Measurements from ENCODE around the gene SEMA4C. TPM values are rescaled to one million over a fixed set of nuclear protein-coding genes. Genes with fewer than 3 reads are reported as not detected.

Gene SEMA4C
- polyA plus RNA-seq, 1 donor (not counting 4 experiments of a cell fraction or from before 2014, with no cell fraction given), result 7.5 TPM

GRCh38 chr2:96868555-96869280 is 1.2 kb downstream of the SEMA4C start:
- Histone ChIP-seq H3K27me3 (ENCODE audit: control insufficient read depth, extremely low read depth, insufficient read depth, low read length) (no peaks in the 10 kb centered on the region), H3K4me2 (ENCODE audit: control insufficient read depth, extremely low read depth, insufficient read depth, low read depth, low read length) (peak overlapping the region; percentile 93), H2AFZ (ENCODE audit: control insufficient read depth, low read length) (peak overlapping the region; percentile 65), H3K27ac (ENCODE audit: control insufficient read depth, insufficient read depth, low read length) (peak overlapping the region; percentile 61), H4K20me1 (ENCODE audit: control insufficient read depth, extremely low read depth, insufficient read depth, low read length) (no peaks in the 10 kb centered on the region), H3K4me1 (ENCODE audit: control insufficient read depth, extremely low read depth, insufficient read depth, low read length) (peaks cover 31% of the 10 kb centered on the region), H3K36me3 (ENCODE audit: control insufficient read depth in 2 of 2, extremely low read depth in 1 of 2, insufficient read depth in 2 of 2, low read length in 2 of 2) (peaks cover 21 to 27% of the 10 kb centered on the region in 2 experiments), H3K9ac (ENCODE audit: control insufficient read depth, extremely low read depth, insufficient read depth, low read length) (peak overlapping the region; percentile 60), H3K4me3 (ENCODE audit: control insufficient read depth in 2 of 3, extremely low read depth in 1 of 3, insufficient read depth in 2 of 3, low read depth in 1 of 3, low read length in 3 of 3) (peak overlapping the region; percentile 75 to 90 (median 80)), H3K9me1 (ENCODE audit: control insufficient read depth, extremely low read depth, insufficient read depth, low read length) (no peaks in the 10 kb centered on the region), H3K9me3 (ENCODE audit: control insufficient read depth, low read depth, low read length) (no peaks in the 10 kb centered on the region), H3K79me2 (ENCODE audit: control insufficient read depth, insufficient read depth, low read length) (peaks cover 9% of the 10 kb centered on the region)
- no peak for FAIRE-seq
- dilution Hi-C loops (cut with MboI; ENCODE audit: extremely low pct_ligation_motif_present, low sequenced_read_pairs), result no loop called here
- DNase-seq (ENCODE audit: low read depth, low spot score), result no peak
- TF ChIP-seq CTCF (optimal IDR thresholded peaks at IDR 0.05 in 1 of 3, IDR thresholded peaks at IDR 0.05 in 1 of 3, conservative IDR thresholded peaks at IDR 0.05 in 1 of 3; ENCODE audit: extremely low read depth in 1 of 3, insufficient read depth in 2 of 3, low read length in 3 of 3) (peak in 2 of 3 experiments; percentile 49 to 64), EZH2 (IDR thresholded peaks at IDR 0.05; ENCODE audit: low read length) (no peak)

GRCh38 chr2:96867756-96868554 is 1.9 kb downstream of the SEMA4C start:
- dilution Hi-C loops (cut with MboI; ENCODE audit: extremely low pct_ligation_motif_present, low sequenced_read_pairs), result no loop called here
- FAIRE-seq (no peak), DNase-seq (ENCODE audit: low read depth, low spot score) (no peak)
- H3K4me3 ChIP-seq (ENCODE audit: control insufficient read depth in 2 of 3, extremely low read depth in 1 of 3, insufficient read depth in 2 of 3, low read depth in 1 of 3, low read length in 3 of 3), result peak overlapping the region; percentile 75 to 90 (median 80)
- no peaks in the 10 kb centered on the region for H4K20me1 ChIP-seq (ENCODE audit: control insufficient read depth, extremely low read depth, insufficient read depth, low read length)
- TF ChIP-seq CTCF (optimal IDR thresholded peaks at IDR 0.05 in 1 of 3, IDR thresholded peaks at IDR 0.05 in 1 of 3, conservative IDR thresholded peaks at IDR 0.05 in 1 of 3; ENCODE audit: extremely low read depth in 1 of 3, insufficient read depth in 2 of 3, low read length in 3 of 3) (no peak), EZH2 (IDR thresholded peaks at IDR 0.05; ENCODE audit: low read length) (no peak)
- H3K4me2 ChIP-seq (ENCODE audit: control insufficient read depth, extremely low read depth, insufficient read depth, low read depth, low read length), result peak overlapping the region; percentile 93
- H2AFZ ChIP-seq (ENCODE audit: control insufficient read depth, low read length), result peak overlapping the region; percentile 65
- H3K27me3 ChIP-seq (ENCODE audit: control insufficient read depth, extremely low read depth, insufficient read depth, low read length), result no peaks in the 10 kb centered on the region
- peak overlapping the region; percentile 4 for H3K27ac ChIP-seq (ENCODE audit: control insufficient read depth, insufficient read depth, low read length)
- peaks cover 28 to 29% of the 10 kb centered on the region in 2 experiments for H3K36me3 ChIP-seq (ENCODE audit: control insufficient read depth in 2 of 2, extremely low read depth in 1 of 2, insufficient read depth in 2 of 2, low read length in 2 of 2)
- H3K9me3 ChIP-seq (ENCODE audit: control insufficient read depth, low read depth, low read length), result no peaks in the 10 kb centered on the region
- no peaks in the 10 kb centered on the region for H3K9me1 ChIP-seq (ENCODE audit: control insufficient read depth, extremely low read depth, insufficient read depth, low read length)
- peaks cover 28% of the 10 kb centered on the region for H3K4me1 ChIP-seq (ENCODE audit: control insufficient read depth, extremely low read depth, insufficient read depth, low read length)
- peaks cover 9% of the 10 kb centered on the region for H3K79me2 ChIP-seq (ENCODE audit: control insufficient read depth, insufficient read depth, low read length)
- H3K9ac ChIP-seq (ENCODE audit: control insufficient read depth, extremely low read depth, insufficient read depth, low read length), result peak overlapping the region; percentile 60
